ENCODE results near the gene KLF7. TPM values are rescaled to one million over a fixed set of nuclear protein-coding genes. Genes with fewer than 3 reads are reported as not detected.

KLF7 gene
- polyA plus RNA-seq, 3 donors, result 23.2 to 26.0 (median 24.5) TPM

- no peak for DNase-seq (ENCODE audit: extremely low read depth in 1 of 11, low read depth in 9 of 11, low spot score in 4 of 11)
These were observed 53.0 kb downstream of the KLF7 start for GRCh38 chr2:207112785-207113184.

GRCh38 chr2:207112383-207112782, 53.4 kb downstream of the KLF7 start:
- DNase-seq (ENCODE audit: extremely low read depth in 1 of 11, low read depth in 9 of 11, low spot score in 4 of 11), result no peak

GRCh38 chr2:207111757-207112156, 54.0 kb downstream of the KLF7 start:
- no peak for DNase-seq (ENCODE audit: extremely low read depth in 1 of 11, low read depth in 9 of 11, low spot score in 4 of 11)

GRCh38 chr2:207110715-207111114, 55.0 kb downstream of the KLF7 start:
- DNase-seq (ENCODE audit: extremely low read depth in 1 of 11, low read depth in 9 of 11, low spot score in 4 of 11), result no peak

GRCh38 chr2:207110310-207110709, 55.4 kb downstream of the KLF7 start:
- DNase-seq (ENCODE audit: extremely low read depth in 1 of 11, low read depth in 9 of 11, low spot score in 4 of 11), result no peak

GRCh38 chr2:207109768-207110167, 56.0 kb downstream of the KLF7 start:
- no peak for DNase-seq (ENCODE audit: extremely low read depth in 1 of 11, low read depth in 9 of 11, low spot score in 4 of 11)

GRCh38 chr2:207108440-207108839, 57.3 kb downstream of the KLF7 start:
- DNase-seq (ENCODE audit: extremely low read depth in 1 of 11, low read depth in 9 of 11, low spot score in 4 of 11), result no peak

GRCh38 chr2:207107551-207107950, 58.2 kb downstream of the KLF7 start:
- peak in 3 of 11 donors; percentile 9 to 15 (median 9) for DNase-seq (ENCODE audit: extremely low read depth in 1 of 11, low read depth in 9 of 11, low spot score in 4 of 11)

GRCh38 chr2:207107131-207107530, 58.6 kb downstream of the KLF7 start:
- DNase-seq (ENCODE audit: extremely low read depth in 1 of 11, low read depth in 9 of 11, low spot score in 4 of 11), result no peak

GRCh38 chr2:207103132-207103531, 62.6 kb downstream of the KLF7 start:
- no peak for DNase-seq (ENCODE audit: extremely low read depth in 1 of 11, low read depth in 9 of 11, low spot score in 4 of 11)

GRCh38 chr2:207101984-207102383, 63.8 kb downstream of the KLF7 start:
- no peak for DNase-seq (ENCODE audit: extremely low read depth in 1 of 11, low read depth in 9 of 11, low spot score in 4 of 11)

GRCh38 chr2:207097278-207097677, 68.5 kb downstream of the KLF7 start:
- no peak for DNase-seq (ENCODE audit: extremely low read depth in 1 of 11, low read depth in 9 of 11, low spot score in 4 of 11)

- DNase-seq (ENCODE audit: extremely low read depth in 1 of 11, low read depth in 9 of 11, low spot score in 4 of 11), result no peak
These were observed 69.8 kb downstream of the KLF7 start for GRCh38 chr2:207095963-207096362.

GRCh38 chr2:207093234-207093633, 72.5 kb downstream of the KLF7 start:
- no peak for DNase-seq (ENCODE audit: extremely low read depth in 1 of 11, low read depth in 9 of 11, low spot score in 4 of 11)

GRCh38 chr2:207092818-207093217, 72.9 kb downstream of the KLF7 start:
- DNase-seq (ENCODE audit: extremely low read depth in 1 of 11, low read depth in 9 of 11, low spot score in 4 of 11), result no peak

GRCh38 chr2:207091928-207092327, 73.8 kb downstream of the KLF7 start:
- no peak for DNase-seq (ENCODE audit: extremely low read depth in 1 of 11, low read depth in 9 of 11, low spot score in 4 of 11)

GRCh38 chr2:207091176-207091575, 74.6 kb downstream of the KLF7 start:
- DNase-seq (ENCODE audit: extremely low read depth in 1 of 11, low read depth in 9 of 11, low spot score in 4 of 11), result no peak

GRCh38 chr2:207090389-207090788, 75.4 kb downstream of the KLF7 start:
- DNase-seq (ENCODE audit: extremely low read depth in 1 of 11, low read depth in 9 of 11, low spot score in 4 of 11), result no peak

- no peak for DNase-seq (ENCODE audit: extremely low read depth in 1 of 11, low read depth in 9 of 11, low spot score in 4 of 11)
These were observed 76.9 kb downstream of the KLF7 start for GRCh38 chr2:207088839-207089238.

GRCh38 chr2:207088276-207088675, 77.5 kb downstream of the KLF7 start:
- DNase-seq (ENCODE audit: extremely low read depth in 1 of 11, low read depth in 9 of 11, low spot score in 4 of 11), result no peak

- DNase-seq (ENCODE audit: extremely low read depth in 1 of 11, low read depth in 9 of 11, low spot score in 4 of 11), result no peak
These were observed 78.5 kb downstream of the KLF7 start for GRCh38 chr2:207087046-207087902.

All from renal cortex interstitium (tissue), 11 donors.